GM21528 (cell line): ENCODE data around the gene CHCHD6.

Experiments used
- ATAC-seq: cut with Tn5 transposase; IDR thresholded peaks from one replicate; pipeline ENCODE4 v1.9.1; 2021; ENCODE audit warnings: mild to moderate bottlenecking, moderate library complexity; ENCODE audit not compliant: unreplicated experiment, low FRiP score

Gene CHCHD6

DNA sequence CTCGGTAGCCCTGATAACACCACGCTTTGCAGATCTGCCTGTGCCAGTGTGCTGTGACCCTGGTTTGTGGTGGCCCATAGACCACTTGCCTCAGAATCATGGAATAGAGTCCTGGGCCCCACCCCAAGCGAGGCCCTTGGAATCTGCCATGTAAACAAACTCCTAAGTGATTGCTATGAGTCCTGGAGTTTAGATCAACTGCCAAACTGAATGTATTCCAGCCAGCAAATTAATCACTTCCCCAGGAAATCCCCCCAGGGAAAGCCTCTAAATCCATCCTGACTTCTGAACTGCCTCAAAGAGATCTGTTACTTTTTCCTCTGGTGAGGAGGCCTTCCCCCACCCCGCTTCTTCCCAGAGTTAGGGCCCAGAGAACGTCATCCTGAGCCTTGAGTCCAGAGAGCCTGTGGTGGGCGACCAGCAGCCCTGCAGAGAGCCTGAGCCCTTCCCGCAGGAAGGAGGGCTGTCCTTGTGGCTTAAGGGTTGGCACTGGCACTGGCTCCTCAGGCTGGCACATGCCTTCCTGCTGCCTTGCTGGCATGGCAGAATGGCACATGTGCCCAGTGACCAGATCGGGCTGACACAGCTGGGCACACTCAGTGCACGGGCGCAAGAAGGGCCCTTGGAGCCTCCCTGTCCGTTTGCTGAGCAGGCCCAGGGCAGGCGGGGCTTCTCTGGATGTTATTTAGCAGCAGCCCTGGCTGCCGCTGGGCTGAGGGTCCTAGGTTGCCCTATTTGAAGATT is 228.3 kb downstream of the CHCHD6 start:
- ATAC-seq, result no peak

DNA sequence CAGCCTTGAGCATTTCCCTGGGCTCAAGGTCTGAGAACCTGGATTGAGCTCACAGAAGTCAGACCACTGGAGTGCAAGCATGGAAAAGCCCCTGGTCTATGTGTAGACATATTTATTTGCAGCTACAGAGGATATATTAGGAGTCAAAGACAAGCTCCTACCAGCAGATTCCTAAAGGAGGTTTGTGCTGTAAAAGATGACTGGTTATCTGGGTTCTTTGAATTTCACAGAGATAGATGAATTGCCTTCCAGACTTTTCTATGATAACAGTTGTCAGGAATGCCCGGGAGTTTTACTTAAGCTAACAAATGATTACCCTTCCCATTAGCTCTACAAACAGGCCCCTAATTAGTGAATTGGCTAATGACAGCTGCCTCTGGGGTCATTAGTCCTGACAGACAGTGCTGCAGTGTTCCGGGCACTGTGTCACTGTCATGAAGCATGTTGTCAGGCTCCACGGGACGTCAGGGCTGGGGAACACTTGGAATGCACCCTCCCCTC is 230.0 kb downstream of the CHCHD6 start:
- ATAC-seq, result no peak

GRCh38 chr3:126934991-126935390 is 231.0 kb downstream of the CHCHD6 start:
- ATAC-seq, result no peak

DNA sequence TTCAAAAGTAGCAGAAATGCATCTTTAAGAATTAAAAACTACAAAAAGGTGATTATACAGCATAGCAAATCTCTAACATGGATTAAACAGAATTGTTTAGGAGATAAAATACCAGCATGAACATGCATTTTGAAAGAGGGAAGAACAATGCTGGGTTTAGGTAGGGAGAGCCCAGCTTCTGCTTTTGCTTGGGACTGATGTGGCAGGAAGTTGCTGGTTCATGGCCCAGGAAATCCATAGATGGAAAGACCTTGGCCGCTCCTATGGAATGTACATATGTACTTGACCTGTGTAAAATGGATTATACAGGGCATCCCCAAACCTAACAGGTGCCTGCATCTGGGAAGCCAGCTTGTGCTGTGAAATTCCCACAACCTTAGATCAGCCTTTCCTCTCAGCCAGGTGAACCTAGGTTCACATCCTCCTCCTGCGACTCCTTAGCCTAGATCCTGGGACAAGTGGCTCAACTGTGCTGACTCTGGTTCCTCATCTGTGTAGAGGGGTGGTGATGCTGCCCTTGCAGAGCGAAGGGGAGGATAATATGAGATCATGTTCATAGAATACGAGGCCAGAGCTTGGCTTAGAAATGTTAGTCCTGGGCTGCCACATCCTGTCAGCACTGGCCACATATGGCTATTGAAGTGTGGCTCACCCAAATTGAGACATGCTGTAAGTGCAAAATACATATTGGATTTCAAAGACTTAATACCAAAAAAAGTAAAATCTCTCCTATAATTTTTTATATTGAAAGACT is 231.9 kb downstream of the CHCHD6 start:
- no peak for ATAC-seq

GRCh38 chr3:126936853-126937425 is 232.9 kb downstream of the CHCHD6 start:
- no peak for ATAC-seq

- ATAC-seq, result no peak
These were observed 233.5 kb downstream of the CHCHD6 start for GRCh38 chr3:126937533-126937932.

GRCh38 chr3:126937973-126938372 is 233.9 kb downstream of the CHCHD6 start:
- ATAC-seq, result no peak

DNA sequence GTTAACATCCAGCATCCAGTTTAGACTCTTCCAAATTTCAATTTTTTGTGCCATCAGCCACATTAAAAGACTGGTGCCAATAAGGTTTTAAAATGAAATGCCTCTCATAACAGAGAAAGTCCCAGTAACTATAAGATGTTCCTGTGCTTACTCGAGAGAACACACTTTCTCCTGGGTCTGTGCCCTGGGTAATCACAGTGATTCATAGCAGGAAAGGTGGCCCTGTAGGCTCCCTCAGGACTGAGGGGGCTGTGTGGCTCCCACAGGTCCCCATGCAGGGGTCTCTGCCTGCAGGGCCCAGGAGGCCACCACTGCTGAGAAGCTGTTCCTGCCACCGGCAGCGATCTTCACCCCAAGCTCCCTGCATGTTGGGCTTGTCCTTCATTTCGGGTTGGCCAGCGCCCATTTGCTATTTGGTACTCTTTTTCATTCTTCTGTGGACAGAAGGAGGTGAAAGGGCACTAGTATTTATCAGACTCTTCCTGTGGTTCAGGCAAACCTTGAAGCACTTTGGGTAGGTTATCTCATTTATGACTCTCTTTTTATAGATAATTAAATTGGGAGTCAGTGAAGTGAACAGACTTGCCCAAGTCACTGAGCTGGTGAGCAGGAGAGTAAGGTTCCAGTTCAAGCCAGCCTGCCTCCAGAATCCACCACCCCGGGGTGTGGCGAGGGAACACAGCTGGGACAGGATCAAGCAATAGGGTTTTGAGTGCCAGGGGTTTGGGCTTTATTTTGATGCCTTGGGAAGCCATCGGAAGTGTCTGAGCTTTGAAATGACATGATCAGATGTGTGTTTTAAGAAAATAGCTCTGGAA is 234.7 kb downstream of the CHCHD6 start:
- no peak for ATAC-seq

DNA sequence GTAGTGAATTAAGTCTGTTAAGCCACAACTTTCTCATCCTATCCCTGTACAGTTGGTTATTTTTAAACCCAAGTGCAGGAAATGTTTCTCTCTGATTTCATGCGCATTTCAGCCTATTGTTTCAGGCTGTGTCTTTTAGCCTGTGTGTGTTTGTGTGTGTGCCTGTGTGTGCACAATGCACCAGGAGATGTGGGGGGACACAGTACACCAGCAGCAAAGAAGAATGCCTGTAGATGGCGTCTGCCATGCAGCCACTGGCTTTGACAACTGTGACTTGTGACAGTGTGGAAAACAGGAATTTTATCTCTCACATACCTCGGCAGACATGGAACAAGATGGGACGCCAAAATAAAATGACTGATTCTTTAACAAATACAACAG is 235.3 kb downstream of the CHCHD6 start:
- ATAC-seq, result no peak

- ATAC-seq, result no peak
These were observed 235.7 kb downstream of the CHCHD6 start for GRCh38 chr3:126939733-126940132.

- ATAC-seq, result no peak
These were observed 237.8 kb downstream of the CHCHD6 start for GRCh38 chr3:126941721-126942270.

GRCh38 chr3:126944089-126944965 is 240.3 kb downstream of the CHCHD6 start:
- no peak for ATAC-seq

- no peak for ATAC-seq
These were observed 241.2 kb downstream of the CHCHD6 start for GRCh38 chr3:126945171-126945721.

DNA sequence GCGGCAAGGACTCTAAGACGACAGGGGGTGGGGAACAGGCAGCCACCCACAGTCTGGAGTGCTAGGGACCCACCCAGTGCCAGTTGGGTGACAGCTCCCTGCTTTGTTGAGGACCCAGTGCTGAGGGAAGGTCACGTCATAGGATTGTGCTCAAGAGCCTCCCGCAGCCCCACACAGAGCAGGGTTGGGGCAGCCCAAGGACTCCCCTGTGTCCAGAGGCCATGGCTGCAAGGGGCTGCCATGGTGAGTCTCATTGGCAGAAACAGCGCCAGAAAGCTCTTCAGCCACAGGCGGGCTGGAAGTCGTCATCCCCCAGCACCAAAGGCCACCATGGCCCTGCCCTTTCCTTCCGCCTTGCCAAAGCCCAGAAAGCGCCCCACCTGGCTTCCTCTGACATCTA is 241.9 kb downstream of the CHCHD6 start:
- ATAC-seq, result no peak

GRCh38 chr3:126946405-126946804 is 242.4 kb downstream of the CHCHD6 start:
- no peak for ATAC-seq

- ATAC-seq, result no peak
These were observed 243.4 kb downstream of the CHCHD6 start for GRCh38 chr3:126947429-126947828.

DNA sequence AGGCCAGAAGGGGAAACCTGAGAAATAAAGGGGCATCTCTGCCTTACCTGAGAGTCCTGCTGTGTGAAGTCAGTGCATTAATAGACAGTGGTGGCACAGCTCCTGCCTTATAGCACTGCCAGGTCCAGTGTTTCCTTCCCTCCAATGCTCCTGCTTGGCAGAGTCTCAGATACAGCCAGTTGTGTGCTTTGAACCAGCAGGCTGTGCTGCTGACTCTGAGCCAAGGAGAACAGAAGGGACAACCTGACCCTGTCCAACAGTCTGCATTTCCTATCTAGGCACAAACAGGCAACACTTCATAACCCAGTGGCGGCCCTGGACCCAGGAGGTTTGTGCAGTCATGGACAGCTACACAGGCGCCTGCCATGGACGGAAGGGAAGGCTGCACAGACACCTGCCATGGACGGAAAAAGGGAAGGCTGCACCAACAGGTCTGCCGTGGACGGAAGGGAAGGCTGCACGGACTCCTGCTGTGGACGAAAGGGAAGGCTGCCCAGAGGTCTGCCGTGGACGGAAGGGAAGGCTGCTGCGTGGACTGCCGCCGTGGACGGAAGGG is 245.0 kb downstream of the CHCHD6 start:
- ATAC-seq, result no peak

DNA sequence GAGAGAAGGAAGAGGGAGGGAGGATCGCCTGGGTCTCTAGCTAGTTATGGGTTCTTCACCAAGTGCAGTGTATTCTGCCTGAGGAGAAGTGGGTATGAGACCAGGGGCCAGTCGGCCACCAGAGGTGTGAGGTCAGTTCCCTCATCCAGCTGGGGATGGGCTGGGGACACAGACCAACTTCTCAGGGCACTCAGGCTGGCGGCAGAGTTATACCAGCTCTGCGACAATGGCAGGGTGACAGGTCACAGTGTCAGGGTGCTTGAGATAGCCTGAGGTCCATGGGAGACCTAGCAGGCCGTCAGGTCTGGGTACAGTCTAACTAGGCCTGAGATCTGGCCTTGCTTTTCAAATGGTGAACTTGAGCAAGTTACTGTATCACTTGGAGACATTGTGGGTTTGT is 247.5 kb downstream of the CHCHD6 start:
- no peak for ATAC-seq
